ENCODE results near the gene SNX13.

SNX13 gene

DNA sequence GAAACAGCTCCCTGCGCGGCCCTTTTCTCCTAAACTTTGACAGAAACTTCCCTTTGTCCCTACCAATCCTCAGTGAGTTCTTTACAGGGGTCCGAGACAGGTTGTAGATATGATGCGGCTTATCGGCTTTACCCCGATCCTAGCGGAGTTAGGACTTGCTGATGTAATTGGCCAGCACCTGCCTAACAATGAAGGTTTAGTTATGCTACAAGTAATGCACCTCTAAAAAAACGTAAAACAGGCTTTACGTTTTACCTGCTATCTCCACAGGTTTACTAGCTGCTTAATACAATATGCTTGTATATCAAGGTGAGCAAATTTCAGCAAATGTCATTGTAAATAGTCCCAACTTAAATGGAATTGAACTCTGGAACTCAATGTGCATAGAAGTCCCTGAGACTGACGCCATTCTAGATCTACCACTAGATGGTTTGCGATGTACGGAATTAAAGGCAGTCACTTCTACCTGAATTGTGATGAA, 697 bp upstream of the SNX13 start:
- in situ Hi-C loops (cut with MboI; ENCODE audit: low pct_unique_long_range_greater_than_20kb, low sequenced_read_pairs, unreplicated experiment), result no loop called here
- peak; percentile 21 for DNase-seq (ENCODE audit: low spot score)
- TF ChIP-seq, protein P1, sequence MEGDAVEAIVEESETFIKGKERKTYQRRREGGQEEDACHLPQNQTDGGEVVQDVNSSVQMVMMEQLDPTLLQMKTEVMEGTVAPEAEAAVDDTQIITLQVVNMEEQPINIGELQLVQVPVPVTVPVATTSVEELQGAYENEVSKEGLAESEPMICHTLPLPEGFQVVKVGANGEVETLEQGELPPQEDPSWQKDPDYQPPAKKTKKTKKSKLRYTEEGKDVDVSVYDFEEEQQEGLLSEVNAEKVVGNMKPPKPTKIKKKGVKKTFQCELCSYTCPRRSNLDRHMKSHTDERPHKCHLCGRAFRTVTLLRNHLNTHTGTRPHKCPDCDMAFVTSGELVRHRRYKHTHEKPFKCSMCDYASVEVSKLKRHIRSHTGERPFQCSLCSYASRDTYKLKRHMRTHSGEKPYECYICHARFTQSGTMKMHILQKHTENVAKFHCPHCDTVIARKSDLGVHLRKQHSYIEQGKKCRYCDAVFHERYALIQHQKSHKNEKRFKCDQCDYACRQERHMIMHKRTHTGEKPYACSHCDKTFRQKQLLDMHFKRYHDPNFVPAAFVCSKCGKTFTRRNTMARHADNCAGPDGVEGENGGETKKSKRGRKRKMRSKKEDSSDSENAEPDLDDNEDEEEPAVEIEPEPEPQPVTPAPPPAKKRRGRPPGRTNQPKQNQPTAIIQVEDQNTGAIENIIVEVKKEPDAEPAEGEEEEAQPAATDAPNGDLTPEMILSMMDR (IDR thresholded peaks at IDR 0.05; ENCODE audit: extremely low read depth, insufficient read depth, missing control alignments), result no peak

DNA sequence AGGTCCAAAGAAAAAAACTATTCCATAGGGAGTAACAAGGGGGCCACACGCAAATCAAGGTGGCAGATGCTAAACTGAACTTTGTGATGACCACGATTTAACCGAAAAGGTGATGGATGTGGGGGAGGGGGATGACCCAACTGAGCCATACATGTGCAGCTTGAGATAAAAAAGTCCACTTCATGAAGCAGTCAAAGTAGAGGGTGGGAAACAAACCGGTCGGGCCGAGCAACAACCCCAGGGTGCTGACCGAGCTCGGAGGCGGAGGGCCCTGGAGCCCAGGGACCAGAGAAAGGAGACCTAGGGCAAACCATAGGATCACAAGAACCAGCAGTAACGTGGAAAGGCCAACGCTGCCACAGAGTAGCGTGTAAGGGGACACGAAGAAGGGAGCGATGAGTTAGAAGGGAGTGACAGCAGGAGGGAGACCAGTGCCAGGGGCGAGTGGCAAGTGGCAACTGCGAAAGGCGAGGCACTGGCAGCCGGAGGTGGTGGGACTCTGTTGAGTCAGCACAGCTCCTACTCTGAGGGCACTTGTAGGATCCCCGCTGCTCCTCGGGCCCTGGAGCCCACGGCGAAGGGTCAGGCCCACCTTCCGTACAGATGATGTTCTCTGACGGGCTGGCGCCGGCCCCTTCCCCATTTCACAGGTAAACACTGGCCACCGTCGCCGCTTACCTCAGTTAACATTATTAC, 540 bp downstream of the SNX13 start:
- peak; percentile 45 for DNase-seq (ENCODE audit: low spot score)
- in situ Hi-C loops (cut with MboI; ENCODE audit: low pct_unique_long_range_greater_than_20kb, low sequenced_read_pairs, unreplicated experiment), result no loop called here
- TF ChIP-seq, protein P1 (IDR thresholded peaks at IDR 0.05; ENCODE audit: extremely low read depth, insufficient read depth, missing control alignments), result no peak

- TF ChIP-seq, protein P1 (IDR thresholded peaks at IDR 0.05; ENCODE audit: extremely low read depth, insufficient read depth, missing control alignments), result no peak
- in situ Hi-C loops (cut with MboI; ENCODE audit: low pct_unique_long_range_greater_than_20kb, low sequenced_read_pairs, unreplicated experiment), result no loop called here
- no peak for DNase-seq (ENCODE audit: low spot score)
These were observed 1.1 kb downstream of the SNX13 start for GRCh38 chr7:17939211-17939605.

DNA sequence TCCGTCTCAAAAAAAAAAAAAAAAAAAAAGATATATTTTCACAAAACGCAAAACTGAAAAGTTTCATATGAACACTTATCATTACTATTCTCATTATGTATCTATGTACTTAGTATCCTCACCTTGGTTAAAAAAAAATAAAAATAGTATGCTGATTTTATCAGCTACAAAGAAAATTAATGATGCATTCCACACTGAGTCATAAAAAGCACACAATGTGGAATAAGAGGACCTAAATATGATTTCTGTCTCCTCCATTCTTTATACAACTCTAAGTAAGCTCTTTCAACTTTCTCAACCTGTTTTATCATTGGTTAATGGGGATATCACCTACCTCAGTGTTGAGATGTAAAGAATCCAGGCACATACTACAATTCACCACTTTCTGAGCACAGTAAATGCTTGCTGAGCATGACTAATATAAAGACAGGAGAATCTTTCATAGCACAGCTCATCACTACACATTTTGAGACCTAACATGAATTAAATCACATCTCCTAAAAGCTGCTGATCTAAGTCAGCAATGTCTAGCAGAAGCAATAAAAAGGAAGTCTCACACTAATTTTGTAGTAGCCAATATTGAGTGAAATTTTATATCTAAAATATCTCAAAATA, 2.7 kb downstream of the SNX13 start:
- TF ChIP-seq, protein P1 (IDR thresholded peaks at IDR 0.05; ENCODE audit: extremely low read depth, insufficient read depth, missing control alignments), result no peak
- in situ Hi-C loops (cut with MboI; ENCODE audit: low pct_unique_long_range_greater_than_20kb, low sequenced_read_pairs, unreplicated experiment), result no loop called here
- DNase-seq (ENCODE audit: low spot score), result peak; percentile 21

DNA sequence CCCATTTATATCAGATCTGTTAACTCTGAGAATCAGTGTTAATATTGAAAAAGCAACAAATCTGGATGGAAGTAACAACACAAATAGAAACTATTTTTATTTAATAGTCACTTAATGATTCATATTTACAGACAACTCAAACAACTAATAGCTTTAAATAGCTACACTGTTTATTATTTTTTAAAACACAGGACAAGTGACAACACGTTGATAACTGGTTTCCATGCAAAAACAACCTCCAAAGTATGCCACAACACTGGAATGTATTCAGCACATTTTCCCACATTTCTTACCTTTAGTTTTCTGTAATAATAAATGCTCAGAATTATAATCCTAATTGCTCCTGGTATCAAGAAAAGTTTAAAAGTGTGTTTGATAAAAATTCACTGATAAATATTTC, 4.0 kb downstream of the SNX13 start:
- TF ChIP-seq, protein P1 (IDR thresholded peaks at IDR 0.05; ENCODE audit: extremely low read depth, insufficient read depth, missing control alignments), result no peak
- no peak for DNase-seq (ENCODE audit: low spot score)
- in situ Hi-C loops (cut with MboI; ENCODE audit: low pct_unique_long_range_greater_than_20kb, low sequenced_read_pairs, unreplicated experiment), result no loop called here

- in situ Hi-C loops (cut with MboI; ENCODE audit: low pct_unique_long_range_greater_than_20kb, low sequenced_read_pairs, unreplicated experiment), result no loop called here
- TF ChIP-seq, protein P1 (IDR thresholded peaks at IDR 0.05; ENCODE audit: extremely low read depth, insufficient read depth, missing control alignments), result no peak
- DNase-seq (ENCODE audit: low spot score), result no peak
These were observed 5.6 kb downstream of the SNX13 start for GRCh38 chr7:17934612-17935240.

Measured in GM13977 (cell line).